ENCODE data around the gene EFNA5. TPM values are rescaled to one million over a fixed set of nuclear protein-coding genes. Genes with fewer than 3 reads are reported as not detected.

The EFNA5 gene
- polyA plus RNA-seq, 3 donors = 0.01 TPM; not detected in 2

DNA sequence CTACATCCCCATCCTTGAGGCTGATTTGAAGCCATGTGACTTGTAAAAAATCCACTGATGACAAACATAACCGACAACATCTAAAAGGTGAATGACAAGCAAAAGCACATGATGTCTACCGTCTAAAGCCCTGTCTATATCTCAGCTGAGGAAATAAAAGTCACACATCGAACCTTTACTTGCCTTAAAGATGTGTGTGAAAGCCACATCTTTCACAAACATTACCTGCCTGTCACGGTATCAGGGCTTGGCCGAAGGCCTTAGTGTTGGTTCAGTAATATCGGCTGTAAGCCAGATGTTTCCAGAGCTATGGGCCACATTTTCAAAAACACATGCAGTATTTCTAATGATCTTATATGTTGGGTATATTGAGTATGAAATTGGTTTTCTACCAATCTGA is 125.8 kb downstream of the EFNA5 start:
- Histone ChIP-seq H3K4me1 (ENCODE audit: control insufficient read depth in 1 of 2, insufficient read depth in 2 of 2, low read length in 2 of 2) (no peaks in the 10 kb centered on the region), H3K4me3 (replicated peaks in 1 of 3; ENCODE audit: low read depth in 2 of 3, low read length in 3 of 3) (no peak overlapping the region), H3K27ac (ENCODE audit: low read depth in 1 of 2, low read length in 2 of 2) (no peak overlapping the region), H3K27me3 (ENCODE audit: control insufficient read depth in 2 of 2, insufficient read depth in 2 of 2, low read length in 2 of 2) (no peaks in the 10 kb centered on the region), H2AFZ (ENCODE audit: insufficient read depth, low read depth, low read length, poor library complexity, severe bottlenecking) (no peak overlapping the region), H3K9me3 (replicated peaks in 1 of 2; ENCODE audit: control insufficient read depth in 1 of 2, insufficient read depth in 1 of 2, low read length in 2 of 2) (no peaks in the 10 kb centered on the region), H3K79me2 (ENCODE audit: insufficient read depth, low read length) (no peaks in the 10 kb centered on the region), H3K4me2 (replicated peaks; ENCODE audit: extremely low read depth, low read length, poor library complexity, severe bottlenecking) (no peak overlapping the region), H3K9ac (ENCODE audit: insufficient read depth, low read length, poor library complexity, severe bottlenecking) (no peak overlapping the region), H4K20me1 (ENCODE audit: insufficient read depth, low read length) (no peaks in the 10 kb centered on the region), H3K36me3 (replicated peaks in 1 of 2; ENCODE audit: control insufficient read depth in 1 of 2, insufficient read depth in 2 of 2, low read length in 2 of 2) (no peaks in the 10 kb centered on the region)
- 100% methylated on average over 5 of the region's 6 CpGs for WGBS (ENCODE audit: insufficient coverage)
- no peak overlapping the region for H3K27ac Mint-ChIP-seq
- intact Hi-C loops (cut with micrococcal nuclease) = no loop called here
- DNase-seq = no peak
- TF ChIP-seq, protein P1, sequence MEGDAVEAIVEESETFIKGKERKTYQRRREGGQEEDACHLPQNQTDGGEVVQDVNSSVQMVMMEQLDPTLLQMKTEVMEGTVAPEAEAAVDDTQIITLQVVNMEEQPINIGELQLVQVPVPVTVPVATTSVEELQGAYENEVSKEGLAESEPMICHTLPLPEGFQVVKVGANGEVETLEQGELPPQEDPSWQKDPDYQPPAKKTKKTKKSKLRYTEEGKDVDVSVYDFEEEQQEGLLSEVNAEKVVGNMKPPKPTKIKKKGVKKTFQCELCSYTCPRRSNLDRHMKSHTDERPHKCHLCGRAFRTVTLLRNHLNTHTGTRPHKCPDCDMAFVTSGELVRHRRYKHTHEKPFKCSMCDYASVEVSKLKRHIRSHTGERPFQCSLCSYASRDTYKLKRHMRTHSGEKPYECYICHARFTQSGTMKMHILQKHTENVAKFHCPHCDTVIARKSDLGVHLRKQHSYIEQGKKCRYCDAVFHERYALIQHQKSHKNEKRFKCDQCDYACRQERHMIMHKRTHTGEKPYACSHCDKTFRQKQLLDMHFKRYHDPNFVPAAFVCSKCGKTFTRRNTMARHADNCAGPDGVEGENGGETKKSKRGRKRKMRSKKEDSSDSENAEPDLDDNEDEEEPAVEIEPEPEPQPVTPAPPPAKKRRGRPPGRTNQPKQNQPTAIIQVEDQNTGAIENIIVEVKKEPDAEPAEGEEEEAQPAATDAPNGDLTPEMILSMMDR (IDR thresholded peaks at IDR 0.05) = no peak
- no peak overlapping the region for H3K4me3 Mint-ChIP-seq
- no peaks in the 10 kb centered on the region for H3K36me3 Mint-ChIP-seq
- peaks cover 0 to 5% (median 2%) of the 10 kb centered on the region in 3 donors for H3K27me3 Mint-ChIP-seq (ENCODE audit: low read depth in 3 of 3)
- no peaks in the 10 kb centered on the region for H3K9me3 Mint-ChIP-seq
- H3K4me1 Mint-ChIP-seq = no peaks in the 10 kb centered on the region

DNA sequence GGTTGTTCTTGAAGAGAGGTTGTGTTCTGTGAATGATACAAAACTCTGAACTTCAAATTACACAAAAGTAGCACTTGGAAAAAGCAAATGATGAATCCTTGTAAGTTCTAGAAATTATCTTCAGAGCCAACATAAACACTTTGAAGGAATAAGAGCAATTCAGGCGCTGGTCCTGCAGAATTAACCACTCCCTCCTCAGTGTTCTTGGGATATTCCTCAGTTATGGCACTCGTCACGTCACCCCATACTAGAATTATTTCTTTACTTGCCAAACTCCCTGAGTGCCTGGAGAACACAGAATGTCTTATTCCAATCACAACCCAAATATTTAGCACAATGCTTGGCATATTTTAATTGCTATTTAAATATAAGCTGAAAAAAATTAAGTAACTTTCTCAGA is 126.3 kb downstream of the EFNA5 start:
- Histone ChIP-seq H3K9me3 (replicated peaks in 1 of 2; ENCODE audit: control insufficient read depth in 1 of 2, insufficient read depth in 1 of 2, low read length in 2 of 2) (no peaks in the 10 kb centered on the region), H3K27ac (ENCODE audit: low read depth in 1 of 2, low read length in 2 of 2) (no peak overlapping the region), H3K4me1 (ENCODE audit: control insufficient read depth in 1 of 2, insufficient read depth in 2 of 2, low read length in 2 of 2) (no peaks in the 10 kb centered on the region), H2AFZ (ENCODE audit: insufficient read depth, low read depth, low read length, poor library complexity, severe bottlenecking) (no peak overlapping the region), H3K27me3 (ENCODE audit: control insufficient read depth in 2 of 2, insufficient read depth in 2 of 2, low read length in 2 of 2) (no peaks in the 10 kb centered on the region), H3K79me2 (ENCODE audit: insufficient read depth, low read length) (no peaks in the 10 kb centered on the region), H3K36me3 (replicated peaks in 1 of 2; ENCODE audit: control insufficient read depth in 1 of 2, insufficient read depth in 2 of 2, low read length in 2 of 2) (no peaks in the 10 kb centered on the region), H3K9ac (ENCODE audit: insufficient read depth, low read length, poor library complexity, severe bottlenecking) (no peak overlapping the region), H3K4me2 (replicated peaks; ENCODE audit: extremely low read depth, low read length, poor library complexity, severe bottlenecking) (no peak overlapping the region), H4K20me1 (ENCODE audit: insufficient read depth, low read length) (no peaks in the 10 kb centered on the region), H3K4me3 (replicated peaks in 1 of 3; ENCODE audit: low read depth in 2 of 3, low read length in 3 of 3) (no peak overlapping the region)
- no peaks in the 10 kb centered on the region for H3K36me3 Mint-ChIP-seq
- 91% methylated on average over 3 of the region's 3 CpGs for WGBS (ENCODE audit: insufficient coverage)
- no peaks in the 10 kb centered on the region for H3K9me3 Mint-ChIP-seq
- TF ChIP-seq, protein P1 (IDR thresholded peaks at IDR 0.05) = no peak
- no peak for DNase-seq
- intact Hi-C loops (cut with micrococcal nuclease) = no loop called here
- no peak overlapping the region for H3K27ac Mint-ChIP-seq
- peaks cover 0 to 5% (median 2%) of the 10 kb centered on the region in 3 donors for H3K27me3 Mint-ChIP-seq (ENCODE audit: low read depth in 3 of 3)
- no peak overlapping the region for H3K4me3 Mint-ChIP-seq
- H3K4me1 Mint-ChIP-seq = no peaks in the 10 kb centered on the region

All from CD14-positive monocyte (primary cell).